Activated CD4-positive, alpha-beta T cell treated with anti-CD3 and anti-CD28 coated beads, Interleukin-2, amount 50 U/mL, for 1 hour (primary cell): ENCODE measurements around the gene PNMA8B.
"Not testable (repeated sequence)": the region's sequence is repeated elsewhere in the genome, so short reads cannot be mapped to it uniquely, and the experiment has no call there.

Source experiments
- DNase-seq: peaks from one replicate; pipeline ENCODE4 v3.0.0-alpha.2; 2020

PNMA8B gene

DNA sequence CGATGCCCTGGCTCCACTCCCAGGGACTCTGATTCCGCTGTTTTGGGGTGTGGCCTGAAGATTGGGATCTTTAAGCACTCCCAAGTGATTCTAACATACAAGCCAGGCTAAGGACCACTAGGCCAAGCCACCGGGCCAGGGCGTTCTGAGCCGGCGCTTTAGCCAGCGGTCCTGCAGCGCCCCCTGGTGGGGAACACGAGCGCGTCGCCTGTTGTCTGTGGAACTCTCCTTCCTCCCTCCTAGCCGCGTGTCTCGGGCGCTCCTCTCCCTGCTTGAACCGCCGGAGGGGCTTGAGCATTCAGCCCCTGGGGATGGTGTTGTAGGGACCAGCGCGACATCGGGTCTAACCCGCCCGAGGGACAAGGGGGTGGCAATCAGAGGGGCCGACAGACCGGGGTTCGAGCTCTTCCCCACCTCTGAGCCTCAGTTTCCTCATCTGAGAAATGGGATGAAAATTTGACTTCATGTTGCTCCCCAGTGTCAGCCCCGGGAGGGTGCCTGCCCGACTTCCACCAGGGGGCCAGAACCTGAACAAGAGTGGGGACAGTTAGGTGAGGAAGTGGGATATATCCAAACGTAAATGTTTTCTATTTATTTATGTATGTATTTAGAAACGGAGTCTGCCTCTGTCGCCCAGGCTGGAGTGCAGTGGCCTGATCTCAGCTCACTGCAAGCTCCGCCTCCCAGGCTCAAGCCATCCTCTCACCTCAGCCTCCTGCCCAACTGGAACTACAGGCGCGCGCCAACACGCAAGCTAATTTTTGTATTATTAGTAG, 18.0 kb upstream of the PNMA8B start:
- DNase-seq, result peak; percentile 81

- no peak for DNase-seq
These were observed 15.6 kb upstream of the PNMA8B start for GRCh38 chr19:46511237-46511636.

GRCh38 chr19:46508206-46508605, 12.5 kb upstream of the PNMA8B start:
- DNase-seq, result no peak

DNA sequence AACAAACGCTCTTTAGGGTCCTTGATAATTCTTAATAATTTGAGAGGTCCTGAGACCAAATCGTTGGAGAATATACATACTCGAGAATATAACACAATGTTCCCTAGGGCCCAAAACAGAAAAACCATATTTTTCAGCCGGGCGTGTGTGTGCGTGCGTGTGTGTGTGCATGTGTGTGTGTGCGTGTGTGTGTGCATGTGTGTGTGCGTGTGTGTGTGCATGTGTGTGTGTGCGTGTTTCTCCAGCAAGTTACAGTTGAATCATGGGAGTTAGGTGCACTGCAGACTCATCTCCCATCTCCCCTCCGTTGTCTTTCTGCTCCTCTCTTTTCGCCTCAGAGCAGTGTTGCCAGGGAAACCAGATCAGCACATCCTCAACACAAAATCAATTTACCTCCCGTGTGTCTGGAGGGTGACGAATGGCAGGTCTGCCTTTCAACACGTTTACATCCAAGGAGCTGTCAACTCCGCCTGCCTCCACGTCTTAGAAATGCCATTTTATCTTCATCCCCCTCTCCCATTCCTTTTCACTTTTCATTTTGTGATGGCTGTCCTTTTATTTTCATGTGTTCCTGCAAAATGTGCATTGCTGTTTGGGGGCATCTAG, 8.3 kb upstream of the PNMA8B start:
- DNase-seq, result no peak

DNA sequence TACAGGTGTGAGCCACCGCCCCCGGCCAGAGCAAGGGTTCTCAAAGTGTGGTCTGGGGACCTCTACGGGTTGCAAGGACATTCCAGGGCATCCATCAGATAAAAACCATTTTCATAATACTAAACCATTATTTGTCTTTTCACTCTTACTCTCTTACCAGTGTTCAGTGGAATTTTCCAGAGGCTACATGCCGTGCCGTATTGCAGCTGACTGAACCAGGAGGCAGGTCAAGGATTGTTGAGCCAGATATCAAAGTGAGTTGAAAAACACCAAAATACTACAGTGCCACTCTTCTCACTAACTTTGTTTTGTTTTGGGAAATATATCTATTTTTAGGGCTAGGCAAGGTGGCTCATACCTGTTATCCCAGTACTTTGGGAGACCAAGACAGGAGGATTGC, 7.2 kb upstream of the PNMA8B start:
- DNase-seq, result no peak

DNA sequence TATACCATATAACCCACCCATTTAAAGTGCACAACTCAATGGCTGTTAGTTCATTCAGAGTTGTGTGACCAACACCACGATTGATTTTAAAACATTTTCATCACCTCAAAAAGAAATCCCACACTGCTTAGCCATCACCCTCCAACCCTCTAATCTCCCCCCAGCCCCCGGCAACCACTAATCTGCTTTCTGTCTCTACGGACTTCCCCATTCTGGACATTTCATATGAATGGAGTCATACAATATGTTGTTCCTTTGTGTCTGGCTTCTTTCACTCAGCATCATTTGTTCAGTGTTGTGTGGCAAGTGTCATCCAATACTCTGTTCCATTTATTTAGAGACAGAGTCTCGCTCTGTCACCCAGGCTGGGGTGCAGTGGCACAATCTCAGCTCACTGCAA, 4.0 kb upstream of the PNMA8B start:
- DNase-seq, result no peak

DNA sequence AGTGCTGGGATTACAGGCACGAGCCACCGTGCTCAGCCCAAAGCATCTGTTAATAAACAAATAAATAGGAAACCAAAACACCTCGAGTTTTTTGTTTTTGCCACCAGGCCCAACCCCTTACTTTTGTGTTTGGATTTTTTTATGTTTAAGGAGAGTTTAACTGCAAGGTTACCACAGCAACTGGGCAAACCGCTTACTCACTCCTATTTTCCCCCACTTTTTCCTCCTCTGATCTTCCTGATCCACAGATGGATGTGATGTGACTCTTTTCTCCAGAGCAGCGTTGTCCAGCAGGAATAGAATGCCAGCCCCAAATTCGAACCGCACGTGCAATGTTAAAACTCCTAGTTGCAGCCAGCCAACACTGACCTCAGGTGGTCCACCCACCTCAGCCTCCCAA, 2.1 kb upstream of the PNMA8B start:
- no peak for DNase-seq

- DNase-seq, result not testable (repeated sequence)
These were observed 1.2 kb upstream of the PNMA8B start for GRCh38 chr19:46496886-46497285.

- no peak for DNase-seq
These were observed 637 bp upstream of the PNMA8B start for GRCh38 chr19:46496304-46496703.

GRCh38 chr19:46494941-46495785, 504 bp downstream of the PNMA8B start:
- DNase-seq, result no peak

- no peak for DNase-seq
These were observed 1.3 kb downstream of the PNMA8B start for GRCh38 chr19:46494146-46494940.

GRCh38 chr19:46493236-46494145, 2.2 kb downstream of the PNMA8B start:
- peak; percentile 34 for DNase-seq

DNA sequence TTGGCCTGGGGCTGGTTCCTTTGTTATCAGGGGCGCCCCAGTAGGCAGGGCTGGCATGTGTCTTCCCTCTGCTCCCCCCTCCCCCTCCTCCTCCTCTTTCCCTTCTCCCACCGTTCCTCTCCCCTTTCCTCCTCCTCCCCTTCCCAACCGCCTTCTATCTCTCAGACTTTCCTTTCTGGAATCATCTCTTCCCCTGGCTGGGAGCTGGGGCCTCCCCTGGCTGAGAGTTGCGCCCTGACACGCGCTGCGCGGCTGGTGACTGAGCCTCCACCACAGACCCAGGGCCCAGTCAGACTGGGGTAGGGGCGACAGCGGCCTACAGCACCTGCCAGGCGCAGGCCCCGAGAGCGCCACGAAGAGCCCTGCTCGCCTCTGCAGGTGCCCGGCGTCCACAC, 2.8 kb downstream of the PNMA8B start:
- DNase-seq, result no peak

GRCh38 chr19:46491975-46492682, 3.5 kb downstream of the PNMA8B start:
- no peak for DNase-seq

- no peak for DNase-seq
These were observed 4.9 kb downstream of the PNMA8B start for GRCh38 chr19:46490774-46491173.

GRCh38 chr19:46489445-46490272, 6.0 kb downstream of the PNMA8B start:
- DNase-seq, result no peak

- DNase-seq, result no peak
These were observed 7.1 kb downstream of the PNMA8B start for GRCh38 chr19:46488551-46488950.

DNA sequence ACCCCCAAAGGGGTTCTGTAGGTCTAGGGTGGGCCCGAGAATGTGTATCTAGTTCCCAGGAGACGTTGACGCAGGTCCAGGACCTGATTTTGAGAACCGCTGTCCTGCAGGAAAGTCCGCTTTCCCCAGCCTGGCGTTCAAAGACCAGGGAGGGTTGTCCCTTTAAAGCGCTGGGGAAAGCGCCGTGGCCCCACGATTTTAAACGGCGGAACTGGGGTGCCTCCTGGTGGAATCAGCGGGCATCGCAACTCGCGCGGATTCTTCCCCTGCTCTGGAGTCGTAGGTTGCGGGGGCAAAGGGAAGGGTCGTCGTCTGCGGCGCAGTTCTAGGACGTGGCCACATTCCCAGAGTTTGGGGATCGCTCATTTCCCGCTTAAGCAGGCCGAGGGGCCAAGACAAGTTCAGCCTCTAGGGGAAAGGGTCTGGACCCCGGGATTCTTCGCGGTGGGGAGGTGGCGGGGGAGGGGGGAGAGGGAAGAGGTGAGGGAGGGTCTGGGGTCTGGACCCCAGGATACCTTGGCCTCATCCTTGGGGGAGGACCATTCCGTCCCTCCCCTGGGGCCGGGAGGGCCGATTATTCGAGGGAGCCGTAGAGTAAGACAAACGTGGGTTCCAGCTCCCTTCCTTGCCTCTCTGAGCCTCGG, 7.7 kb downstream of the PNMA8B start:
- DNase-seq, result peak; percentile 80

GRCh38 chr19:46487178-46487801, 8.4 kb downstream of the PNMA8B start:
- no peak for DNase-seq
